Glutamatergic neuron (in vitro differentiated cells): ENCODE data around the gene MDC1. TPM values are rescaled to one million over a fixed set of nuclear protein-coding genes. Genes with fewer than 3 reads are reported as not detected.

Experiments
- DNase-seq: peaks from one replicate; pipeline ENCODE4 v3.0.0; 2022
- H3K27ac Mint-ChIP-seq: one replicate; pipeline ENCODE4 v1.8.0; 2020; ENCODE audit warnings: mild to moderate bottlenecking, mixed read lengths, inconsistent platforms; ENCODE audit not compliant: unreplicated experiment
- H3K27me3 Mint-ChIP-seq: one replicate; pipeline ENCODE4 v1.8.0; 2020; ENCODE audit warnings: mild to moderate bottlenecking, moderate library complexity, mixed read lengths, inconsistent platforms; ENCODE audit not compliant: unreplicated experiment
- H3K36me3 Mint-ChIP-seq: one replicate; pipeline ENCODE4 v1.8.0; 2020; ENCODE audit warnings: mild to moderate bottlenecking, mixed read lengths, inconsistent platforms; ENCODE audit not compliant: unreplicated experiment
- H3K4me1 Mint-ChIP-seq: one replicate; pipeline ENCODE4 v1.8.0; 2020; ENCODE audit warnings: mild to moderate bottlenecking, low read depth, mixed read lengths, inconsistent platforms; ENCODE audit not compliant: unreplicated experiment
- H3K4me3 Mint-ChIP-seq: one replicate; pipeline ENCODE4 v1.8.0; 2020; ENCODE audit warnings: mild to moderate bottlenecking, mixed read lengths, inconsistent platforms; ENCODE audit not compliant: unreplicated experiment
- H3K9me3 Mint-ChIP-seq: one replicate; pipeline ENCODE4 v1.8.0; 2020; ENCODE audit warnings: mild to moderate bottlenecking, moderate library complexity, mixed read lengths, inconsistent platforms; ENCODE audit not compliant: unreplicated experiment
- CTCF ChIP-seq: fragments of 200-600 bp; sonication (generic); IDR thresholded peaks from one replicate; pipeline ENCODE4 v1.5.0; 2021; ENCODE audit not compliant: partially characterized antibody, unreplicated experiment
- total RNA-seq: library from RNA; stranded (reverse); fragmentation: NEBNext Ultra II Directional; extraction: Animal tissue kit (Norgen Biotek cat#: 25700); gene quantifications from one replicate; pipeline ENCODE4 v1.2.1, GENCODE V29; 2021; ENCODE audit not compliant: unreplicated experiment

Gene MDC1
- total RNA-seq, 1 donor from 2014 or later = 50.4 TPM

DNA sequence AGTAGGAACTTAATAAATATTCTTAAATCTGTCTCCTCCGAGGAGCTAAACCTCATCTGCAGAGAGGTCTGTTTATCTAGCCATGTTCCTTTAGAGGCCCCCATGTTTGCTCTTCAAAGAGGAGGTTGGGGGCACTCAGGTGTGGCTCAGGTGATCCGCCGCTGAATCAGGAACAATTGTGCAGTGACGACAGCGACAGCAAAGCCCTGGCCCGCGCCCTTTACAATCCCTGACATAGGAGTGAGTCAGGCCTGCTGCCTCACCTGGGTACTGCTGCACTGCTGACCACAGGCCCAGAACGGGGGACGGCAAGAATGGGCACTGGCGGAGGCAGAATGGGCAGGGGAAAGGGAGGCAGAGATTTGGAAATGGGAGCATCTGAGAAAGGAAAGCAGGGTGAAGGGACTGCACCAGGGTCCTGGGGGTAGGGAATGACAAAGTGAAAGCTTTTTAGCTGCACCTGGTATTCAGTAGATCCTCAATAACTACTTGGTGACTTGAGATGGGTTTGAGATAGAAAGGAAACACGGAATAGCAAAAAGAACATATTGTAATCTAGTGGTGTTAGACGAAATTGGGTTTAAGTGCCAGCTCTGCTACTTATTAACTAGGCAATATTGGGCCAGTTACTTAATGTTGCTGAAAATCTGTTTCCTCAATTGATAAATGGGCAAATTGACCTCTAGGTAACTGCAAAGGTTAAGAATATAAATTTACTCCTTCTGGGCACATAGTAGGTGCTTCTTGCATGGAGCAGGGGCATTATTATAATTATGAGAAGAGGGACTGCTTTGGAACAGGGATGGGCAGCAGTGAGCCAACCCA, 32.7 kb upstream of the MDC1 start:
- H3K36me3 Mint-ChIP-seq = no peaks in the 10 kb centered on the region
- TF ChIP-seq CTCF = no peak
- H3K9me3 Mint-ChIP-seq = peaks cover 3% of the 10 kb centered on the region
- H3K27ac Mint-ChIP-seq = no peak overlapping the region
- peaks cover 5% of the 10 kb centered on the region for H3K27me3 Mint-ChIP-seq
- no peak for DNase-seq
- H3K4me1 Mint-ChIP-seq = peaks cover 5% of the 10 kb centered on the region
- H3K4me3 Mint-ChIP-seq = no peak overlapping the region

DNA sequence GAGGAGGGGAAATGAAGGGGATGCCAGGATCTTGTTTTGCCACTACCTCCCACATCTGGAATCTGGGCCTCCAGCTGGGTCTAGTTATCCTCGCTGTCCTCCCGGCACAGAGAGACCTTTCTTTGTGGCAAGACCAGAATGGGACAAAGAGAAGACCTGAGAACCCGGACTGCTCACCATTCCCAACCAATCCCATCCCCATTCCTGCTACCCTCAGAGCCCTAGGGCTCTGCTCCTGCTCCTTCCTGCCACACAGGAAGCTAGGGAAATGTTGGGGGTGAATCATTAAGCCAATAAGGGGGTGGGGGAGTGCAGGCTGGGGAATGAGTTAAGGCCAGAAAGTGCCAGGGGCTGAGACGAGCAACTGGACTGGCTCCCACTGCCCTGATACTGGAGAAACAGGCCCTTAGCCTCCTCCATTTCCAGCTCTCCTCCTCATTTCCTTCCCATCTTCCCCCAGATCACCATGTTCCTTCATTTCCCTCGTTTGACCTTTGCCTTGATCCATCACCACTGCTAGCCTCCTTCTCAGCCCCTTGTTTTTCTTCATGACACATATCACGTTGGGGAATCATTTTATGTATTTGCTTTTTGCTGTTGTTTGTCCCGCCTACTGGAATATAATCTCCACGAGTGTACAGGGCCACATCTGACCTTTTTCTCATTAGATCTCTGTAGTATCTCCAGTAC, 31.9 kb upstream of the MDC1 start:
- no peak for TF ChIP-seq CTCF
- Mint-ChIP-seq H3K9me3 (peaks cover 7% of the 10 kb centered on the region), H3K27ac (no peak overlapping the region), H3K36me3 (no peaks in the 10 kb centered on the region), H3K4me1 (peaks cover 5% of the 10 kb centered on the region), H3K27me3 (peaks cover 5% of the 10 kb centered on the region), H3K4me3 (no peak overlapping the region)
- no peak for DNase-seq

GRCh38 chr6:30747902-30748769, 31.1 kb upstream of the MDC1 start:
- no peak overlapping the region for H3K27ac Mint-ChIP-seq
- no peaks in the 10 kb centered on the region for H3K36me3 Mint-ChIP-seq
- TF ChIP-seq CTCF = no peak
- H3K9me3 Mint-ChIP-seq = peaks cover 10% of the 10 kb centered on the region
- H3K4me3 Mint-ChIP-seq = no peak overlapping the region
- peaks cover 10% of the 10 kb centered on the region for H3K4me1 Mint-ChIP-seq
- H3K27me3 Mint-ChIP-seq = peaks cover 12% of the 10 kb centered on the region
- DNase-seq = no peak

- H3K4me3 Mint-ChIP-seq = no peak overlapping the region
Measured at GRCh38 chr6:30747300-30747687, 30.2 kb upstream of the MDC1 start.

More at GRCh38 chr6:30747300-30747687, 30.2 kb upstream of the MDC1 start:
- Mint-ChIP-seq H3K27ac (no peak overlapping the region), H3K36me3 (no peaks in the 10 kb centered on the region), H3K4me1 (peaks cover 11% of the 10 kb centered on the region), H3K9me3 (peaks cover 10% of the 10 kb centered on the region), H3K27me3 (peaks cover 12% of the 10 kb centered on the region)
- DNase-seq = no peak
- TF ChIP-seq CTCF = no peak
